Stimulated activated CD8-positive, alpha-beta memory T cell treated with anti-CD3 and anti-CD28 coated beads, Interleukin-12 subunit alpha, Interleukin-12 subunit beta, amount 100 ng/mL, for 4 hours (primary cell): ENCODE results near the gene TCIRG1.
"Not testable (repeated sequence)": the region's sequence is repeated elsewhere in the genome, so short reads cannot be mapped to it uniquely, and the experiment has no call there.

ENCODE experiments used
- DNase-seq: peaks from one replicate; pipeline ENCODE4 v3.0.0-alpha.2; 2020; ENCODE audit warnings: low read depth

Gene TCIRG1

DNA sequence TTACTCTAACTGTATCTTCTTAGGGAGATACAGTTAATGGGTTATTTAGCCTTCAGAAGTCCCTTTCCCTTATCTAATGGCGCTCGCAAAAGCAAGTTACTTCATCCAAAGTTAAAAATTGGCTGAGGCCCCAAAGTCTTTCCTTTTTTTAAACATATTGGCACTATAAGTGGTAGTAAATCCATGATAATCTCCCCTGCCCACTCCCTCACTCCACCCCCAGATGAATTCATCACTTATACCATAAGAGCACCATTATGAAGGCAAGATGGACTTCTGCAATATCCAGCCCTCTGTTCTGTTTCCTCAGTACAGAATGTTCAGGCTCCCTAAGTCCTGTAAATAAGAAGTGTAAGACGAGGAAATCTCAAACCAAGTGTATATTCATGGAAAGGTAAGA is 44.7 kb downstream of the TCIRG1 start:
- no peak for DNase-seq

DNA sequence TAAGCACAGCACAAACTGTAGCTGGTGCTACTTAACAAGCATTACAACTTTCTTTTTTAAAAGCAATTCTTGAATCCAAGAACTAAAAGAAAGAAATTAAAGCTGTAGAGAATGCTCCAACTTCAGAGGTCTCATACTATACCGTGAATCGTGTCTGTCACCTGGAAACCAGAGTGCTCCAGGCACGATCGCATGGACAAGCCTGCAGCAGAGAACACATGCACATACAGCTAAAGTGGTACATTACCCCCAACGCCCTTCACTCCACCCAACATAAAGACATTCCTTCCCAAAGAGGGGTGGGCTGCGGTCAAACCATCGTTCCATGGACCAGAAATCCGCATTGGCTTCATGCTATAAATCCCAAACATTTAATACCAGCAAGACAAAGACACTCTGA is 50.9 kb downstream of the TCIRG1 start:
- DNase-seq, result no peak

DNA sequence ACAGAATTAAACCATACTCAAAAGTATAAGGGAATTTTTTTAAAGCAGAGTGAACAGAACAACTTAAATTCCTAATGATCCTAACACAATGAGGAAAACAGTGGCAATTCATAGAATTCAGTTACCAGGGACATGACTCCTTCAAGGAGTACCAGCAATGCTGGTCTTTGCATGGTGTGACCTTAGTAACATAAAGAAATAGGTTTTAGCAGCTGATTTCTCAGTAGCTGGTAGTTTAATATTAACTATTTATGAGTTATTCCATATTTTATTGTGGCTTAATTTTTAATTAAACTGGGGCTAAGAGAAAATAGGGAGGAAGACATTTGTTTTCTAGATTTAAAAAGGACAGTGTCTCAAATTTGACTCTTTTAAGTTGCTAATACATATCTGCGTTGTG is 51.5 kb downstream of the TCIRG1 start:
- DNase-seq, result no peak

DNA sequence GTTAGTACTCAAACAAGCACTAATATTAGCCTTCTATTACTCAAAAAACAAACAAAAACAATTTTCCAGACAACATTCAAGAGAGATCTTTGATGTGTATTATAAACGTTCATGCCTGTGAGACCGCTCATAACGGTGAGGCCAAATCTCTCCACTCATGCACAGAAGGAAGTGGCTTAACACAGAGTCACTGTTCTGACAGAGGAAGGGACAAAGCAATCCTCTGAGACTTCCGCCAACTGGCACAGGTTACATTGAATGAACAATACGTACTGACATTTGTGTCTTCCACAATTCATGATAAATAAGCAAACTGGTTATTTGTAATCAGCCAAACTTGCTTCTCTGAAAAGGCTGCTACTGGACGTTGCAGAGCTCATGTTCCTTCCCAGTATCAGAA is 51.9 kb downstream of the TCIRG1 start:
- no peak for DNase-seq

DNA sequence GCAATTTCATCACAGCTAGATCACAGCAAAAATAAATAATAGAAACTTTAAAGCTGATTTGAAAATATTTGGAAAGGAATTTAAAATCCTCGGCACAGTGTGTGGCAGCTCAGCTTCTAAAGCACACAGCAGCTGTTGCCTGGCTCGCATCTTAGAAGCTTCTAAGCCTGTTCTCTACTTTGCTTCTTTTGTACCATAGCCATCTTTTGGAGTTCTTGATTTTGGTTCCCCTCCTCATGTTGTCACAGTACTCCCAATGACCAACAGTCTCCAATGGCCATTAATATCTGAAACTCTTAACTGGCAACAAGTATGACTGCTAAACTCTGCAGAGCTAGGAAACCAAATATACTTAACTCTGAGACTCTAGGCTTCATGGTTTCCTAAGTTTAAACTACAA is 53.6 kb downstream of the TCIRG1 start:
- no peak for DNase-seq

DNA sequence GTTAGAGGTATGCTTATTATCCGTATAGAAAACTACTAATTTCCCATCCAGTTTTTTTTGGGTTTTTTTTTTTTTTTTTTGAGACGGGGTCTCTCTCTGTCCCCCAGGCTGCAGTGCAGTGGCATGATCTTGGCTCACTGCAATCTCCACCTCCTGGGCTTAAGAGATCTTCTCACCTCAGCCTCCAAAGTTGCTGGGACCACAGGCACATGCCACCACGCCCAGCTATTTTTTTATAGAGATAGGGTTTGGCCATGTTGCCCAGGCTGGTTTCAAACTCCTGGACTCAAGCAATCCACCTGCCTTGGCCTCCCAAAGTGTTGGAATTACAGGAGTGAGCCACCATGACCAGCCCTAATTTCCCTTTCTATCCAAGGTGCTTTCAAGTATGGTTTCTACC is 54.1 kb downstream of the TCIRG1 start:
- not testable (repeated sequence) for DNase-seq

DNA sequence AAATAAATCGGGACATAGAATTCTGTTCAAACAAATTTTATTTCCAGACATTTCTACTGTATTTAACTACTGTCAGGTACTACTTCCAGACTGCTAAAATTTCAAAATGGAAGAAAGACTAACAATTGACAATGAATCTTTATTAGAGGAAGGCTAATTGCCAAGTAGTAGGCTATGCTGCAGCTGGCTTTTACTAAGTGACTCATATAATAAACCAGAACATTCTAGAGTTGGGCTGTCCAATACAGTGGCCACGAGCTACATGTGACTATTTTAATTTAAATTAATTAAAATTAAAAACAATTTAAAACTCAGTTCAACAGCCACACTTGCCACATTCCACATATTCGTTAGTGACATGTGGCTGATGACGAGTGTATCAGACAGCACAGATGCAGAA is 54.7 kb downstream of the TCIRG1 start:
- DNase-seq, result no peak

DNA sequence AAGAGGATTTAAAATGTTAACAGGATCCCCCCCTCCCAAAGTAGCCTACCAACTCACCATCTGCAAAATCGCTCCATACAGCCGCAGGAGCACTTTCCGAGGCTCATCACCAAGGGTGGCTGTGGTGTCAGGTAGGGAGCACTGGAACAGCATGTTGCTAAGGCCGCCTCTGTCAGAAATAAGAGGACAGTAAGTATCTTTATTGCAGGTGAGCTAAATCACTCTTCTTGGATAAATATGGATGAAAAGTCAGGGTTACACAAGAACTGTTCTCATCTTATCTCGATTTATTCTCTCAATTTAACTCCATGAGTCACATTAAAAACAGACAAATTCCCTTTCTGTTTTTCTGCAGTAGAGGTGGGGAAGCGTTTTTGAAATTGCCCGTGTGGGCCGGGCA is 58.1 kb downstream of the TCIRG1 start:
- DNase-seq, result no peak

DNA sequence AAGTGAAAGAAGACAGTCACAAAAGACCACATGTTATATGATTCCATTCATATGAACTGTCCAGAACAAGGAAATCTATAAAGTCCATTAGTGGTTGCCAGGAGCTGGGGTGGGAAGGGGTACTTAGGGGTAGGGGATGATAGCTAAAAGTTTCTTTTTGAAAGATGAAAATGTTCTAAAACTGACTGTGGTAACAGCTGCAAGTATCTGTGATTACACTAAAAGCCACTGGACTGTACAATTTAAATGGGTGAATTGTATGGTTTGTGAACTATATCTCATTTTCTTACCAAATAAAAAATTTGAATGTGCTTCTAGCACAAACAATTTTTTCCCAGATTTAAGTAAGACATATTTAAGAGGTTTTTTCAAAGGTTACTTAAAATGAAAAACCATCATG is 60.2 kb downstream of the TCIRG1 start:
- DNase-seq, result no peak

DNA sequence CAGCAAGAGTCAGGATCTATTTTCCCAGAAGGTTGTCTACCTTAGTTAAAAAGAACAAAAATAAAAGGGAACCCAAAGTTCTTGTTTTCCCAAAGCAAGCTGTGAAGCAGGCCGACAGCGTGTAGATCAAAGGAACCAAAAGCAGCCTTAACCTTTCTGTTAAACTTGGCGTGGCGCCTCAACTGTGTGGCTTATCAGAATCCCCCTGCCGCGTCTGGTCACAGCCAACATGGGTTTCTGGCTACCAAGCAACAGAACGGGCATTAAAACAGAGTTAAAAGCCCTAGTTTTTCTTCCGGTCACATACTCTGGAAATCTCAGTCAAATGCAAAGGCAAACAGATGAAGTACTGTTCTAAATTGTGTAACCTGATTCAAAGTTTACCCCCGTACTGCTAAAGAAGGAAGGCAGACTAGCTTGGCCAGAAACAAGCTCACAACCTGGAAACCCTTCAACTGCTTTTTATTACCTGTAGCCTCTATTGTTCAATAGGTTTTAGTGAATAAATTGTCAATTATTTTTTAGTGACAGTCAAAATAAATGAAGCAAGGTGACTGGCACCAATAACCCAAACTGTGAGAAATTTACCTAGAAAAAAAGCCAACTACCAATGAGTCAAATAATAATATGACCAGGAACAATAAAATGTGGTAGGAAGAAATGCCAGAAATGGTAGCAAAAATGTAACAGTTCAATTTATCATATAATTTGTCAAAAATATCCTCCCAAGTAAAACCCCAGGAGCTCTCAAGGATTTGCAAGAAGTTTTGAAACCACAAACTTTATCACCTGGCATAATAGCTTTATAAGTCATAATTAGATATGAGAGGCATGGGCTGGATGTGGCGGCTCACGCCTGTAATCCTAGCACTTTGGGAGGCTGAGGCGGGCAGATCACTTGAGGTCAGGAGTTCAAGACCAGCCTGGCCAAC is 60.9 kb downstream of the TCIRG1 start:
- no peak for DNase-seq
